CD14-positive monocyte (primary cell): ENCODE measurements around the gene STX4. TPM values are rescaled to one million over a fixed set of nuclear protein-coding genes. Genes with fewer than 3 reads are reported as not detected.
A peak's percentile ranks its signal among the peaks of the same experiment; 100 is the strongest.

Experiments used
- DNase-seq, 3 donors: peaks; one replicate each; pipeline ENCODE4 v3.0.0-alpha.2; 2011 to 2022
- H2AFZ ChIP-seq: 2 replicates; pipeline ENCODE4 v1.6.0; 2012; ENCODE audit warnings: mild to moderate bottlenecking, low read depth, low read length, inconsistent platforms; ENCODE audit not compliant: insufficient read depth, poor library complexity, severe bottlenecking
- H3K27ac ChIP-seq, 2 donors: 1 replicate in 1 of 2; 2 replicates in 1 of 2; pipeline ENCODE4 v1.5.1; 2012 to 2013; ENCODE audit warnings: low read length in 2 of 2, control low read depth in 1 of 2, inconsistent platforms in 1 of 2, low read depth in 1 of 2, mild to moderate bottlenecking in 1 of 2
- H3K27me3 ChIP-seq, 2 donors: one replicate each; pipeline versions ENCODE4 v1.6.0 to v1.6.1; 2011 to 2013; ENCODE audit warnings: low read length in 2 of 2; ENCODE audit not compliant: control insufficient read depth in 2 of 2, insufficient read depth in 2 of 2
- H3K36me3 ChIP-seq, 2 donors: replicated peaks in 1 of 2; 1 replicate in 1 of 2; 2 replicates in 1 of 2; pipeline versions ENCODE4 v1.5.1 to v1.6.1; 2012 to 2013; ENCODE audit warnings: low read length in 2 of 2, control low read depth in 1 of 2, inconsistent platforms in 1 of 2, mild to moderate bottlenecking in 1 of 2; ENCODE audit not compliant: insufficient read depth in 2 of 2, control insufficient read depth in 1 of 2
- H3K4me1 ChIP-seq, 2 donors: 1 replicate in 1 of 2; 2 replicates in 1 of 2; pipeline versions ENCODE4 v1.5.1 to v1.6.1; 2012 to 2013; ENCODE audit warnings: low read length in 2 of 2, control low read depth in 1 of 2, inconsistent platforms in 1 of 2, mild to moderate bottlenecking in 1 of 2, moderate library complexity in 1 of 2; ENCODE audit not compliant: insufficient read depth in 2 of 2, control insufficient read depth in 1 of 2
- H3K4me2 ChIP-seq: replicated peaks from 2 replicates; pipeline ENCODE3; 2012; ENCODE audit warnings: low read length, moderate library complexity, mild to moderate bottlenecking; ENCODE audit not compliant: poor library complexity, severe bottlenecking; ENCODE audit errors: extremely low read depth
- H3K4me3 ChIP-seq, 3 experiments: fragments of 200-600 bp in 1 of 3; sonication (generic) in 1 of 3; replicated peaks in 1 of 3; 1 replicate in 2 of 3; 2 replicates in 1 of 3; pipeline ENCODE4 v1.5.1; 2011 to 2013; ENCODE audit warnings: low read length in 3 of 3, mild to moderate bottlenecking in 3 of 3, control low read depth in 2 of 3, low read depth in 2 of 3, inconsistent platforms in 1 of 3, moderate library complexity in 1 of 3
- H3K79me2 ChIP-seq: 2 replicates; pipeline ENCODE4 v1.6.0; 2012; ENCODE audit warnings: mild to moderate bottlenecking, control low read depth, inconsistent platforms, low read length, moderate library complexity; ENCODE audit not compliant: insufficient read depth
- H3K9ac ChIP-seq: 2 replicates; pipeline ENCODE4 v1.6.0; 2017; ENCODE audit warnings: low read length, mild to moderate bottlenecking; ENCODE audit not compliant: insufficient read depth, poor library complexity, severe bottlenecking
- H3K9me3 ChIP-seq, 2 donors: replicated peaks in 1 of 2; 1 replicate in 1 of 2; 2 replicates in 1 of 2; pipeline versions ENCODE4 v1.5.1 to v1.6.1; 2012 to 2013; ENCODE audit warnings: low read length in 2 of 2, control low read depth in 1 of 2; ENCODE audit not compliant: control insufficient read depth in 1 of 2, insufficient read depth in 1 of 2
- H4K20me1 ChIP-seq: 2 replicates; pipeline ENCODE4 v1.6.0; 2012; ENCODE audit warnings: mild to moderate bottlenecking, low read length, control low read depth, moderate library complexity; ENCODE audit not compliant: insufficient read depth
- H3K27ac Mint-ChIP-seq, 7 donors: one replicate each; pipeline ENCODE4 v1.8.0; 2020; ENCODE audit warnings: mild to moderate bottlenecking in 7 of 7, mixed read lengths in 7 of 7, moderate library complexity in 6 of 7, inconsistent platforms in 2 of 7
- H3K27me3 Mint-ChIP-seq, 3 donors: one replicate each; pipeline ENCODE4 v1.8.0; 2021 to 2022; ENCODE audit warnings: low read depth in 3 of 3, mild to moderate bottlenecking in 3 of 3, mixed read lengths in 3 of 3, moderate library complexity in 3 of 3, inconsistent platforms in 1 of 3
- H3K36me3 Mint-ChIP-seq, 2 donors: one replicate each; pipeline ENCODE4 v1.8.0; 2020; ENCODE audit warnings: mixed read lengths in 2 of 2, inconsistent platforms in 1 of 2, mild to moderate bottlenecking in 1 of 2
- H3K4me1 Mint-ChIP-seq: one replicate; pipeline ENCODE4 v1.8.0; 2020; ENCODE audit warnings: mild to moderate bottlenecking, mixed read lengths
- H3K4me3 Mint-ChIP-seq, 2 donors: one replicate each; pipeline ENCODE4 v1.8.0; 2020; ENCODE audit warnings: mild to moderate bottlenecking in 2 of 2, mixed read lengths in 2 of 2, moderate library complexity in 1 of 2
- H3K9me3 Mint-ChIP-seq, 7 donors: one replicate each; pipeline ENCODE4 v1.8.0; 2020 to 2022; ENCODE audit warnings: mixed read lengths in 7 of 7, mild to moderate bottlenecking in 6 of 7, moderate library complexity in 6 of 7, inconsistent platforms in 2 of 7
- whole genome bisulfite sequencing: methylation state at CpG from one replicate; pipeline ENCODE4 v1.1.5; 2013; ENCODE audit warnings: missing lambda C conversion rate; ENCODE audit not compliant: insufficient coverage; 5-methylcytosine and 5-hydroxymethylcytosine counted together
- intact Hi-C, 2 donors: fragments of 100-400 bp; cut with micrococcal nuclease; formaldehyde crosslinking; loops; one replicate each; pipeline versions ENCODE4 v1.15.0 to v1.15.1; 2023
- polyA plus RNA-seq, 3 donors: library from polyadenylated mRNA; depleted of rRNA in 1 of 3; unstranded in 2 of 3; stranded (reverse) in 1 of 3; fragments of 300-500 nt in 2 of 3; fragments of >200 nt in 1 of 3; fragmentation: Illumina TruSeq in 2 of 3; gene quantifications; 1 replicate in 2 of 3; 2 replicates in 1 of 3; pipeline ENCODE4 v1.2.3, GENCODE V29; 2012 to 2021
- TF ChIP-seq, protein P1 (sequence below): fragments of 200-600 bp; IDR thresholded peaks from one replicate; pipeline ENCODE4 v1.8.0; 2022; ENCODE audit warnings: antibody characterized with exemption, mild to moderate bottlenecking

Gene STX4
- polyA plus RNA-seq, 3 donors = 18.6 to 186 (median 21.8) TPM

DNA sequence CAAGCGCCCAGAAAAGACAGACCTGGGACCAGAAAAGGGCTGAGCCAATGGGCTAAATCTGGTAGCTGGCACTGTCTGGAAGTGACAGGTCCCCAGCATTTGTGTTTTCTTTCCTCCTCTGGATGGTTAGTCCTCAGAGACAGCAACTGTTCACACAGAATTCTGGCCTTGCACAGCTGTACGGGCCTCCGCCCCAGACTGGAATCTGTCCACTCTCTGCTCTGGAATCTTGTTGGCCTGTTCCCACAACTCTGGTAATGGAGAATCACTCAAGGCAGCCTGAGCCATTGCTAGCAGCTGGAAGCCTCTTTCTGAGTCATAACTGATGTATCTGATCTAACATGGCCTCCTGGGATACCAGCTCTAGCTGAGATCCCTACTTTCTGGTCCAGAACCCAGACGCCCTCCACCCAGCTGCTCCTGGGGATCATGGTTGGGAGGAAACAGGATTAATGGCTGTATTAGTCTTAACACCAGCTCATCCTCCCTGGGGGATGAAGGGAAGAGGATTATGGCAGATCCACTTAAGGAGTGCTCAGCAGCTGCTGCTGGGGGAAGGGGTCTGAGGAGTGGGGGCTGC is 31.6 kb downstream of the STX4 start:
- Histone ChIP-seq H3K9me3 (no peaks in the 10 kb centered on the region), H3K4me1 (peaks cover 0 to 5% of the 10 kb centered on the region in 2 donors), H2AFZ (no peak overlapping the region), H3K9ac (no peak overlapping the region), H3K27ac (no peak overlapping the region), H3K4me2 (no peak overlapping the region), H4K20me1 (peaks cover 27% of the 10 kb centered on the region), H3K36me3 (peaks cover 25 to 42% of the 10 kb centered on the region in 2 donors), H3K27me3 (no peaks in the 10 kb centered on the region), H3K79me2 (peaks cover 39% of the 10 kb centered on the region), H3K4me3 (no peak overlapping the region)
- 85% methylated on average over 3 of the region's 4 CpGs for WGBS
- H3K27ac Mint-ChIP-seq = peak overlapping the region in 3 of 7 donors; percentile 8 to 68 (median 24)
- H3K9me3 Mint-ChIP-seq = peaks cover 0 to 3% (median 0%) of the 10 kb centered on the region in 7 donors
- DNase-seq = no peak
- peaks cover 0 to 5% (median 1%) of the 10 kb centered on the region in 3 donors for H3K27me3 Mint-ChIP-seq
- H3K4me3 Mint-ChIP-seq = no peak overlapping the region
- H3K4me1 Mint-ChIP-seq = peaks cover 15% of the 10 kb centered on the region
- H3K36me3 Mint-ChIP-seq = peaks cover 38 to 60% of the 10 kb centered on the region in 2 donors
- intact Hi-C loops = no loop called here
- TF ChIP-seq, protein P1, sequence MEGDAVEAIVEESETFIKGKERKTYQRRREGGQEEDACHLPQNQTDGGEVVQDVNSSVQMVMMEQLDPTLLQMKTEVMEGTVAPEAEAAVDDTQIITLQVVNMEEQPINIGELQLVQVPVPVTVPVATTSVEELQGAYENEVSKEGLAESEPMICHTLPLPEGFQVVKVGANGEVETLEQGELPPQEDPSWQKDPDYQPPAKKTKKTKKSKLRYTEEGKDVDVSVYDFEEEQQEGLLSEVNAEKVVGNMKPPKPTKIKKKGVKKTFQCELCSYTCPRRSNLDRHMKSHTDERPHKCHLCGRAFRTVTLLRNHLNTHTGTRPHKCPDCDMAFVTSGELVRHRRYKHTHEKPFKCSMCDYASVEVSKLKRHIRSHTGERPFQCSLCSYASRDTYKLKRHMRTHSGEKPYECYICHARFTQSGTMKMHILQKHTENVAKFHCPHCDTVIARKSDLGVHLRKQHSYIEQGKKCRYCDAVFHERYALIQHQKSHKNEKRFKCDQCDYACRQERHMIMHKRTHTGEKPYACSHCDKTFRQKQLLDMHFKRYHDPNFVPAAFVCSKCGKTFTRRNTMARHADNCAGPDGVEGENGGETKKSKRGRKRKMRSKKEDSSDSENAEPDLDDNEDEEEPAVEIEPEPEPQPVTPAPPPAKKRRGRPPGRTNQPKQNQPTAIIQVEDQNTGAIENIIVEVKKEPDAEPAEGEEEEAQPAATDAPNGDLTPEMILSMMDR = no peak

- Histone ChIP-seq H3K9me3 (no peaks in the 10 kb centered on the region), H4K20me1 (peaks cover 33% of the 10 kb centered on the region), H3K36me3 (peaks cover 4 to 18% of the 10 kb centered on the region in 2 donors), H3K79me2 (peaks cover 56% of the 10 kb centered on the region), H3K4me2 (no peak overlapping the region), H2AFZ (no peak overlapping the region), H3K9ac (no peak overlapping the region), H3K4me1 (peaks cover 9 to 14% of the 10 kb centered on the region in 2 donors), H3K27me3 (no peaks in the 10 kb centered on the region), H3K27ac (no peak overlapping the region), H3K4me3 (no peak overlapping the region)
- no peak overlapping the region for H3K4me3 Mint-ChIP-seq
- peaks cover 0 to 3% (median 1%) of the 10 kb centered on the region in 3 donors for H3K27me3 Mint-ChIP-seq
- WGBS = 100% methylated on average over 1 of the region's 3 CpGs
- no peak overlapping the region for H3K27ac Mint-ChIP-seq
- no peak for DNase-seq
- TF ChIP-seq, protein P1 = no peak
- peaks cover 20 to 36% of the 10 kb centered on the region in 2 donors for H3K36me3 Mint-ChIP-seq
- peaks cover 24% of the 10 kb centered on the region for H3K4me1 Mint-ChIP-seq
- H3K9me3 Mint-ChIP-seq = peaks cover 0 to 3% (median 0%) of the 10 kb centered on the region in 7 donors
- intact Hi-C loops = no loop called here
Measured at GRCh38 chr16:31067342-31067741, 34.0 kb downstream of the STX4 start.
